OCI-LY1 (cell line): ENCODE results near the gene UMODL1.
"Not testable (repeated sequence)": the region's sequence is repeated elsewhere in the genome, so short reads cannot be mapped to it uniquely, and the experiment has no call there.

ENCODE experiments used
- H2AFZ ChIP-seq: fragments of 200-600 bp; sonication (generic), shearing (Covaris generic); 2 replicates; pipeline ENCODE4 v1.6.0; 2014; ENCODE audit warnings: antibody characterized with exemption, mild to moderate bottlenecking, low read length
- H3F3A ChIP-seq: fragments of 200-600 bp; sonication (generic), shearing (Covaris generic); 2 replicates; pipeline ENCODE4 v1.6.0; 2014; ENCODE audit warnings: mild to moderate bottlenecking, antibody characterized with exemption, low read length, moderate library complexity; ENCODE audit not compliant: insufficient read depth
- H3K27ac ChIP-seq: fragments of 200-600 bp; sonication (generic); 2 replicates; pipeline ENCODE4 v1.5.1; 2014; ENCODE audit warnings: low read length, mixed run types, mild to moderate bottlenecking, low read depth; ENCODE audit not compliant: poor library complexity, severe bottlenecking
- H3K27me3 ChIP-seq: fragments of 200-600 bp; sonication (generic); 2 replicates; pipeline ENCODE4 v1.6.0; 2014; ENCODE audit warnings: antibody characterized with exemption, mild to moderate bottlenecking, low read length, moderate library complexity; ENCODE audit not compliant: insufficient read depth
- H3K36me3 ChIP-seq: fragments of 200-600 bp; sonication (generic); 2 replicates; pipeline ENCODE4 v1.6.1; 2014; ENCODE audit warnings: mild to moderate bottlenecking, antibody characterized with exemption, low read length, moderate library complexity, mixed read lengths; ENCODE audit not compliant: insufficient read depth
- H3K4me1 ChIP-seq: fragments of 200-600 bp; sonication (generic); 2 replicates; pipeline ENCODE4 v1.5.1; 2014; ENCODE audit warnings: mild to moderate bottlenecking, low read length, moderate library complexity; ENCODE audit not compliant: insufficient read depth, severe bottlenecking
- H3K4me2 ChIP-seq: fragments of 200-600 bp; sonication (generic), shearing (Covaris generic); 2 replicates; pipeline ENCODE4 v1.6.1; 2014; ENCODE audit warnings: low read length
- H3K4me3 ChIP-seq: fragments of 200-600 bp; sonication (generic); 2 replicates; pipeline ENCODE4 v1.5.1; 2014; ENCODE audit warnings: low read length, low read depth, mild to moderate bottlenecking, mixed read lengths; ENCODE audit not compliant: poor library complexity, severe bottlenecking
- H3K79me2 ChIP-seq: fragments of 200-600 bp; shearing (Covaris generic); 2 replicates; pipeline ENCODE4 v1.6.1; 2016; ENCODE audit warnings: mixed run types, low read length, mixed read lengths; ENCODE audit not compliant: insufficient read depth
- H3K9ac ChIP-seq: fragments of 200-600 bp; sonication (generic), shearing (Covaris generic); 2 replicates; pipeline ENCODE4 v1.6.1; 2014; ENCODE audit warnings: mild to moderate bottlenecking, low read length, mixed read lengths
- H3K9me2 ChIP-seq: fragments of 200-600 bp; sonication (generic), shearing (Covaris generic); 2 replicates; pipeline ENCODE4 v1.6.1; 2014; ENCODE audit warnings: low read depth, mild to moderate bottlenecking, low read length, mixed read lengths
- H3K9me3 ChIP-seq: fragments of 200-600 bp; shearing (Covaris generic); 2 replicates; pipeline ENCODE4 v1.6.1; 2014; ENCODE audit warnings: low read length, mixed read lengths
- H4K20me1 ChIP-seq: fragments of 200-600 bp; sonication (generic), shearing (Covaris generic); 2 replicates; pipeline ENCODE4 v1.6.0; 2016; ENCODE audit warnings: mild to moderate bottlenecking, low read length; ENCODE audit not compliant: insufficient read depth
- EZH2 ChIP-seq: fragments of 200-600 bp; sonication (generic), shearing (Covaris generic); IDR thresholded peaks from 2 replicates; pipeline ENCODE4 v1.8.0; 2017; ENCODE audit warnings: borderline replicate concordance, mixed run types, mild to moderate bottlenecking, antibody characterized with exemption, low read length, moderate library complexity, mixed read lengths
- TF ChIP-seq, protein P1 (sequence below): fragments of 200-600 bp; sonication (generic), shearing (Covaris generic); IDR thresholded peaks from 2 replicates; pipeline ENCODE4 v1.5.1; 2017; ENCODE audit warnings: mild to moderate bottlenecking, antibody characterized with exemption, low read length, moderate library complexity, mixed read lengths

Gene UMODL1

DNA sequence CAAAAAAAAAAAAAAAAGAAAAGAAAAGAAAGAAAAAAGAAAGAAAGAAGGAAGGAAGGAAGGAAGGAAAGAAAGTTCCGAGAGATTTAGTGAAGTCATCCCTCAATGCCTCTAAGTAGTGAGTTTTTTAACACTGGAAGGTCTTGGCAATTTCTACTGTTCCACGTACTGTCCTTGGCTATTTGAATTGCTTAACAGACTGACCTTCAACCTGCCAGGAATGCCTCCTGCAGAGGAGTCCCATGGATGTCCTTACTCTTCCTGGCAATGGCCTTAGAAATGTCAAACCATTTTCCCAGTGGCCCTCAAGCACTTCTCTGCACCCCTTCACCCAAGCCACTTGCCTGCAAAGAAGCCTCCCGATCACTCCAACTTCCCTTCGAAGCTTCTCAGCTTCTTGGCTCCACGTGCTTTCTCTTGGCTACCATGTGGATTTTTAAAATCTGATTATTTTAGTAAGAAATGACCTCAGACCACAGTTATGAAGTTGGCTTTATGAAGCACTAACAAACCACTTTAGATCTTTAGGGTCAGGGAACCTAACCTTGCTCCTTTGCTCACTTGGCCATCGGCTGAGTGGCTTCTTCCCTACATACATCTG lies 104.1 kb downstream of the UMODL1 start:
- Histone ChIP-seq H3K4me3 (no peak overlapping the region), H3K9ac (no peak overlapping the region), H4K20me1 (no peaks in the 10 kb centered on the region), H3K79me2 (peaks cover 6% of the 10 kb centered on the region; the same call in 1 of the 2 replicates), H3K27me3 (no peaks in the 10 kb centered on the region), H3K27ac (no peak overlapping the region), H3K4me1 (peaks cover 63% of the 10 kb centered on the region), H2AFZ (no peak overlapping the region), H3K4me2 (no peak overlapping the region), H3K9me2 (no peaks in the 10 kb centered on the region), H3K36me3 (peaks cover 10% of the 10 kb centered on the region), H3F3A (peaks cover 5% of the 10 kb centered on the region; the same call in 1 of the 2 replicates), H3K9me3 (no peaks in the 10 kb centered on the region)
- no peak for TF ChIP-seq EZH2
- TF ChIP-seq, protein P1, sequence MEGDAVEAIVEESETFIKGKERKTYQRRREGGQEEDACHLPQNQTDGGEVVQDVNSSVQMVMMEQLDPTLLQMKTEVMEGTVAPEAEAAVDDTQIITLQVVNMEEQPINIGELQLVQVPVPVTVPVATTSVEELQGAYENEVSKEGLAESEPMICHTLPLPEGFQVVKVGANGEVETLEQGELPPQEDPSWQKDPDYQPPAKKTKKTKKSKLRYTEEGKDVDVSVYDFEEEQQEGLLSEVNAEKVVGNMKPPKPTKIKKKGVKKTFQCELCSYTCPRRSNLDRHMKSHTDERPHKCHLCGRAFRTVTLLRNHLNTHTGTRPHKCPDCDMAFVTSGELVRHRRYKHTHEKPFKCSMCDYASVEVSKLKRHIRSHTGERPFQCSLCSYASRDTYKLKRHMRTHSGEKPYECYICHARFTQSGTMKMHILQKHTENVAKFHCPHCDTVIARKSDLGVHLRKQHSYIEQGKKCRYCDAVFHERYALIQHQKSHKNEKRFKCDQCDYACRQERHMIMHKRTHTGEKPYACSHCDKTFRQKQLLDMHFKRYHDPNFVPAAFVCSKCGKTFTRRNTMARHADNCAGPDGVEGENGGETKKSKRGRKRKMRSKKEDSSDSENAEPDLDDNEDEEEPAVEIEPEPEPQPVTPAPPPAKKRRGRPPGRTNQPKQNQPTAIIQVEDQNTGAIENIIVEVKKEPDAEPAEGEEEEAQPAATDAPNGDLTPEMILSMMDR = no peak

DNA sequence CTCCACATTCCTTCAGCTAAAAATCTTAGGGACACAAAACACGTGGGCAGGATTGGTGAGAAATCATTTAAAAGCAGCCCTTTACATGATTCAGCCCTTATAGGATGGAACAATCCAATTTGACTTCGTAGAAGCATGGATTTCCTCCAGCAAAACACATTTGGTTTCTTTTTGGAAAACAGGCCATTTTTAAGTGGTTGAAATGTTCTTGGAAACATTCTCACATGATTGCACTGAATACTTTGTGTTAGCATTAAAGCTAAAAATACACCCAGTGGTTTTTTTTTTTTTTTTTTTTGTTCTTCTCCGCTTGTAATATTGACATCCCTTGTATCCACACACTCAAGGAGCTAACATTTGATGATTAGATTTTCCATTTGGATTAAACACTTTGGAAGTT lies 105.7 kb downstream of the UMODL1 start:
- Histone ChIP-seq H3K9ac (no peak overlapping the region), H2AFZ (no peak overlapping the region), H3K4me2 (no peak overlapping the region), H3K36me3 (peaks cover 10% of the 10 kb centered on the region), H3K4me1 (peaks cover 47% of the 10 kb centered on the region), H4K20me1 (no peaks in the 10 kb centered on the region), H3K79me2 (peaks cover 6% of the 10 kb centered on the region; the same call in 1 of the 2 replicates), H3K9me3 (no peaks in the 10 kb centered on the region), H3F3A (peaks cover 1% of the 10 kb centered on the region; the same call in 1 of the 2 replicates), H3K9me2 (no peaks in the 10 kb centered on the region), H3K27ac (no peak overlapping the region), H3K4me3 (no peak overlapping the region), H3K27me3 (no peaks in the 10 kb centered on the region)
- TF ChIP-seq, protein P1 = no peak
- no peak for TF ChIP-seq EZH2

DNA sequence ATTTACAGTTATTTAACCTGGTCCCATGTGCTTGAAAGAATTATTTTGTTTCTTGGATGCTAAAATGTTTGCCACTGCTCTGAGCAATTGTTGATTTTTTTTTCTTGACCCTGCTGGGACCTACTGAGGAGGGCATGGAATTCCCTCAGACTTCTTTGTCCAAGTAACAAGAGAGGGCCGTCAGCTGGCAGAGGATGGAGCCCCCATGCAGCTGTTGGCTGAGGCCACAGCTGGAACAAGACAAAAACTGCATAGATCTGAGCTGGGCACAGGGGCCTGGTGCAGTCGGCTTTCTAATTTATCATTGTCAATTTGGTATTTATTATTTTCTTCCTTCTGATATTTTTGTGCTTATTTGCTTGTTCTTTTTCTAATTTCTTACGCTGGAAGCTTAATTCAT lies 108.2 kb downstream of the UMODL1 start:
- H3K4me2 ChIP-seq = no peak overlapping the region
- no peaks in the 10 kb centered on the region for H4K20me1 ChIP-seq
- no peaks in the 10 kb centered on the region for H3F3A ChIP-seq
- no peaks in the 10 kb centered on the region; the same call in 1 of the 2 replicates for H3K36me3 ChIP-seq
- H3K4me1 ChIP-seq = peaks cover 22% of the 10 kb centered on the region
- no peaks in the 10 kb centered on the region for H3K9me3 ChIP-seq
- no peak overlapping the region for H3K9ac ChIP-seq
- no peak overlapping the region for H2AFZ ChIP-seq
- H3K4me3 ChIP-seq = no peak overlapping the region
- H3K27ac ChIP-seq = no peak overlapping the region
- TF ChIP-seq, protein P1 = no peak
- no peak for TF ChIP-seq EZH2
- no peaks in the 10 kb centered on the region for H3K9me2 ChIP-seq
- no peaks in the 10 kb centered on the region for H3K79me2 ChIP-seq
- no peaks in the 10 kb centered on the region for H3K27me3 ChIP-seq

DNA sequence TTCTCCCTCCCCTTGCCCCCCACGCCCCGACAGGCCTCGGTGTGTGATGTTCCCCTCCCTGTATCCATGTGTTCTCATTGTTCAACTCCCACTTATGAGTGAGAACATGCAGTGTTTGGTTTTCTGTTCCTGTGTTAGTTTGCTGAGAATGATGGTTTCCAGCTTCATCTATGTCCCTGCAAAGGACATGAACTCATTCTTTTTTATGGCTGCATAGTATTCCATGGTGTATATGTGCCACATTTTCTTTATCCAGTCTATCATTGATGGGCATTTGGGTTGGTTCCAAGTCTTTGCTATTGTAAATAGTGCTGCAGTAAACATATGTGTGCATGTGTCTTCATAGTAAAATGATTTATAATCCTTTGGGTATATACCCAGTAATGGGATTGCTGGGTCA lies 108.9 kb downstream of the UMODL1 start:
- not testable (repeated sequence) for H2AFZ ChIP-seq, H3K9ac ChIP-seq, H3K79me2 ChIP-seq, H3K4me3 ChIP-seq, H3K9me2 ChIP-seq, H3K9me3 ChIP-seq, H3K36me3 ChIP-seq, H3K4me2 ChIP-seq, H3K27ac ChIP-seq, H3K27me3 ChIP-seq, H4K20me1 ChIP-seq, H3F3A ChIP-seq
- H3K4me1 ChIP-seq = peaks cover 17% of the 10 kb centered on the region
